Stomach (tissue), 4 donors: ENCODE measurements around the gene C4BPA.

Experiments
- CTCF ChIP-seq, 7 experiments: fragments of 450-650 bp in 4 of 7; fragments of 200-600 bp in 3 of 7; sonication (generic) in 3 of 7; IDR thresholded peaks; one replicate each; pipeline ENCODE4 v1.5.1; 2016 to 2019; ENCODE audit warnings: antibody characterized with exemption in 7 of 7, control low read depth in 2 of 7, mild to moderate bottlenecking in 1 of 7
- EP300 ChIP-seq: sonication (generic); formaldehyde crosslinking; IDR thresholded peaks from one replicate; pipeline ENCODE4 v1.6.1; 2017; ENCODE audit warnings: antibody characterized with exemption
- POLR2A ChIP-seq, 4 donors: fragments of 450-650 bp; IDR thresholded peaks; one replicate each; pipeline ENCODE4 v1.6.1; 2016; ENCODE audit warnings: antibody characterized with exemption in 4 of 4, control low read depth in 2 of 4, mild to moderate bottlenecking in 1 of 4, moderate library complexity in 1 of 4
- POLR2AphosphoS5 ChIP-seq, 3 donors: sonication (generic); formaldehyde crosslinking; IDR thresholded peaks; one replicate each; pipeline ENCODE4 v1.6.1; 2016; ENCODE audit warnings: antibody characterized with exemption in 3 of 3

GRCh38 chr1:207140536-207140935, 36.5 kb downstream of the C4BPA start:
- no peak for TF ChIP-seq CTCF (IDR thresholded peaks at IDR 0.05)
- no peak for TF ChIP-seq POLR2A (IDR thresholded peaks at IDR 0.05)
- TF ChIP-seq EP300, result no peak
- no peak for TF ChIP-seq POLR2AphosphoS5 (IDR thresholded peaks at IDR 0.05)
